Measurements from ENCODE around the gene CX3CL1. TPM values are rescaled to one million over a fixed set of nuclear protein-coding genes. Genes with fewer than 3 reads are reported as not detected.
"Not testable (repeated sequence)": the region's sequence is repeated elsewhere in the genome, so short reads cannot be mapped to it uniquely, and the experiment has no call there.

The CX3CL1 gene
- total RNA-seq, 1 donor = not detected

DNA sequence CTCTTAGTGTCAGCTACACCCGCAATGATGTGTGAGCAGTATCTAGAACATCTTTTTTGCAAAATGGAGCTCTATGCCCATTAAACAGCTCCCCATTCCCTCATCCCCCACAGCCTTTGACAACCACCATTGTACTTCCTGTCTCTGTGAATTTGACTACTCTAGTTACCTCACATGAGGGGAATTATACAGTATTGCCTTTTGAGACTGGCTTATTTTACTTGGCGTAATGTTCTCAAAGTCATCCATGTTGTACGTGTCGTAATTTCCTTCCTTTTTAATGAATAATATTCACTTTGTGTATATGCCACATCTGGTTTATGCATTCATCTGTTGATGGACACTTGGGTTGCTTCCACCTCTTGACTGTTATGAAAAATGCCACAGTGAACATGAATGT lies 36.9 kb upstream of the CX3CL1 start:
- TF ChIP-seq, protein P1, sequence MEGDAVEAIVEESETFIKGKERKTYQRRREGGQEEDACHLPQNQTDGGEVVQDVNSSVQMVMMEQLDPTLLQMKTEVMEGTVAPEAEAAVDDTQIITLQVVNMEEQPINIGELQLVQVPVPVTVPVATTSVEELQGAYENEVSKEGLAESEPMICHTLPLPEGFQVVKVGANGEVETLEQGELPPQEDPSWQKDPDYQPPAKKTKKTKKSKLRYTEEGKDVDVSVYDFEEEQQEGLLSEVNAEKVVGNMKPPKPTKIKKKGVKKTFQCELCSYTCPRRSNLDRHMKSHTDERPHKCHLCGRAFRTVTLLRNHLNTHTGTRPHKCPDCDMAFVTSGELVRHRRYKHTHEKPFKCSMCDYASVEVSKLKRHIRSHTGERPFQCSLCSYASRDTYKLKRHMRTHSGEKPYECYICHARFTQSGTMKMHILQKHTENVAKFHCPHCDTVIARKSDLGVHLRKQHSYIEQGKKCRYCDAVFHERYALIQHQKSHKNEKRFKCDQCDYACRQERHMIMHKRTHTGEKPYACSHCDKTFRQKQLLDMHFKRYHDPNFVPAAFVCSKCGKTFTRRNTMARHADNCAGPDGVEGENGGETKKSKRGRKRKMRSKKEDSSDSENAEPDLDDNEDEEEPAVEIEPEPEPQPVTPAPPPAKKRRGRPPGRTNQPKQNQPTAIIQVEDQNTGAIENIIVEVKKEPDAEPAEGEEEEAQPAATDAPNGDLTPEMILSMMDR (IDR thresholded peaks at IDR 0.05; ENCODE audit: insufficient read depth, low read depth, low read length) = no peak
- no peak for DNase-seq (ENCODE audit: low read depth)
- H3K4me3 ChIP-seq (ENCODE audit: low read depth, low read length) = no peak overlapping the region

DNA sequence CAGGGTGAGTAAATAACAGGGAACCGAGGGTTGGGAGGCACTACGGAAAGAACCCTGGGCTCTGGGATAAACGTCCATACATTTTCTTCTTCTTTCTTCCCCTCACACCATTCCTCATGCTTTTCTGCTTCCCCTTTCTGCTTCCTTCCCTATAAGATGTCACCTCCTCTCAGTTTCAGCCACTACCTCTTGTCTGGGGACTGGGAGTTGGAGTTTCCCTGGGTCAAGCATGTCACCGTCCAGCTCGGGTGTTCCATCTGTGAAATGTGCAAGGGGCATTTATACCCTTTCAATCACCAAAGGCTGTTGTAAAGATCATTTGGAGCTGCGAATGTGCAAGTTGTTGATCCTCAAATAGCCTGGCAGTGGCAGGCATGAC lies 31.2 kb upstream of the CX3CL1 start:
- no peak overlapping the region for H3K4me3 ChIP-seq (ENCODE audit: low read depth, low read length)
- no peak for DNase-seq (ENCODE audit: low read depth)
- TF ChIP-seq, protein P1 (IDR thresholded peaks at IDR 0.05; ENCODE audit: insufficient read depth, low read depth, low read length) = no peak

DNA sequence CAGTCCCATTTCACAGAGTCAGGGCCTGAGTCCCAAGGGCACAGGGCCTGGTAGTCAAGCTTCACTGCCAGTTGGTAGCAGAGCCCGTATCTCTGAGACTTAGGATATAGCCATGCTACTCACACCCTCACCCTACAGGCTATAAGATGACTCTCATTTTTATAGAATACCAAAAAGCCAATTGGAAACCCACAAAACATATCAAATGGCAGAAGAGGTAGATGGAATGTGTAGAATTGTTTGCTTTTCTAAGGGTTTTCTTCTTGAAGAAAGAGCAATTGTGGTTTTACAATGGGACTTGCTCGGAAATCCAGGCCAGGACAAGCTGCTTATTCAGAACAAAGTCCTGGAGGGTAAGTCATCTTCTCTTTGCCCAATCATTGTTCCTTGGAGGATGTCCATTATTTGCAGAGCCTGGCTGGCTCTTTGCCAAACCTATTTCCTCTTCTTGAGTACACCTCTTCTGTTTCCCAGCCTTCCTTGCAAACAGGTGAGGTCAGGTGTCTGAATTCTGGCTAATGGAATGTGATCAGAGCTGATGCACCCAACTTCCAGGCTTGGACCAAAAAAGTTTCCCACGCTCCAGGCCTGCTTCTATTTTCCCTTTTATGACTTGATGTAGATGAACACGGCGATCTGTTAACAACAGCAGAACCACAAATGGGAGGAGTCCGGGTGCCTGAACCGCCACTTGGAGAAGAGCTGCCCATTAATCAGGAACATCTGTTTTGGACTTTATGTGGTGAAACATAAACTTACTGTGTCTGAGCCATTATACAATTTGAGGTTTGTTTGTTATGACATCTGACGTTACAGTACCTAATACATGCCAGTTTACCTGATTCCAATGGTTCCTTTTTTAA lies 30.6 kb upstream of the CX3CL1 start:
- peak; percentile 95 for DNase-seq (ENCODE audit: low read depth)
- TF ChIP-seq, protein P1 (IDR thresholded peaks at IDR 0.05; ENCODE audit: insufficient read depth, low read depth, low read length) = no peak
- no peak overlapping the region for H3K4me3 ChIP-seq (ENCODE audit: low read depth, low read length)

DNA sequence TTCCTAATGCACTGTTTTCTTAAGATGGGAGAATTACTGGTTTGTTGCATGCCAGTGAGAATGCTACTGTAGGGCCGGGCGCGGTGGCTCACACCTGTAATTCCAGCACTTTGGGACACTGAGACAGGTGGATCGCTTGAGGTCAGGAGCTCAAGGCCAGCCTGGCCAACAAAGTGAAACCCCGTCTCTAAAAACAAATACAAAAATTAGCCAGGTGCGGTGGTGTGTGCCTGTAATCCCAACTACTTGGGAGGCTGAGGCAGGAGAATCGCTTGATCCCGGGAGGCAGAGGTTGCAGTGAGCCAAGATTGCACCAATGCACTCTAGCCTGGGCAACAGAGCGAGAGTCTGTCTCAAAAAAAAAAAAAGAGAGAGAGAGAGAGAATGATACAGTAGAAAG lies 29.7 kb upstream of the CX3CL1 start:
- not testable (repeated sequence) for DNase-seq (ENCODE audit: low read depth); H3K4me3 ChIP-seq (ENCODE audit: low read depth, low read length)

DNA sequence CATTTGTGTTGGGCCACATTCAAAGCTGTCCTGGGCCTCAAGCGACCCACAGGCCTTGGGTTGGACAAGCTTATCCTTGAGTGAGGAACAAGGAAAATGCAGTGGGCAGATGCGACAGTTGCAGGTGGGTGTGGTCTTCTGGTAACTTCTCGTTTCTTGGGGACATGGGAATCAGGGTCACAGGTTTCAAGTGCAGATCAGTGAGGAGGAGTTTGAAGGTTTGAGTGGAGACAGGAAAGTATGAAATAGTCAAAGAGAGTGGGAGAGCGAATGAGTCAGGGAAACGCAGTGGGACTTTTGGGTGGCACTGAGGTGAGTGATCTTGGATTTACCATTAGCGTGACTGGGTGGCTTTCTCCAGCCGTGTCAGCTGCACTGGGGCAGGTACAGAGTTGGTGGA lies 29.1 kb upstream of the CX3CL1 start:
- no peak for DNase-seq (ENCODE audit: low read depth)
- TF ChIP-seq, protein P1 (IDR thresholded peaks at IDR 0.05; ENCODE audit: insufficient read depth, low read depth, low read length) = no peak
- no peak overlapping the region for H3K4me3 ChIP-seq (ENCODE audit: low read depth, low read length)

DNA sequence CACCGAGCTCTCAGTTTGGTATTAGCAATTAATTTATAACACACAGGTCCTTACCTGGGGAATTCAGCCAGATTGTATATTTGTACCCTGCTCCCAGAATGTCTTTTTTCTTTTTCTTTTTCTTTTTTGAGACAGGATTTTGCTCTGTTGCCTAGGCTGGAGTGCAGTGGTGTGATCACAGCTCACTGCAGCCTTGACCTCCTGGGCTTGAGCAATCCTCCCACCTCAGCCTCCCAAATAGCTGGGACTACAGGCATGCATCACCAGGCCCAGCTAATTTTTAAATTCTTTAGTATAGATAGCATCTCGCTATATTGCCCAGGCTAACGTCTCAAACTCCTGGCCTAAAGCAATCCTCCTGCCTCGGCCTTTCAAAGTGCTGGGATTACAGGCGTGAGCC lies 28.2 kb upstream of the CX3CL1 start:
- not testable (repeated sequence) for H3K4me3 ChIP-seq (ENCODE audit: low read depth, low read length); DNase-seq (ENCODE audit: low read depth)

DNA sequence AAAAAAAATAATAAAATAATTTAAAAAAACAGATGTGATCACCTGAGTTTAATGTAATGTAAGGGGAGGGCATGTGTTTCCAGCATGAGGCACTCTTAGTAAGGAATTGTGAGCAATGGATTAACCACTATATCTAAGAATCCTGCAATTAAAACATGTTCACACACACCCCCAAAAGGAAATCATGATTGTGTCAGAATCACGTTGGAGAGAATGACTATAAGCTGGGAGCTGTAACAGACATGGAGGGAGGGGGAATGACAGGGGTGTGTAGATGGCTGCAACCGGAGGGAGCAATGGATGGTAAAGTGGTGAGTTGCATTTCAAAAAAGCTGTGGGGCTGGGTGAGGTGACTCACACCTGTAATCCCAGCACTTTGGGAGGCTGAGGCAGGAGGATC lies 27.3 kb upstream of the CX3CL1 start:
- TF ChIP-seq, protein P1 (IDR thresholded peaks at IDR 0.05; ENCODE audit: insufficient read depth, low read depth, low read length) = no peak

DNA sequence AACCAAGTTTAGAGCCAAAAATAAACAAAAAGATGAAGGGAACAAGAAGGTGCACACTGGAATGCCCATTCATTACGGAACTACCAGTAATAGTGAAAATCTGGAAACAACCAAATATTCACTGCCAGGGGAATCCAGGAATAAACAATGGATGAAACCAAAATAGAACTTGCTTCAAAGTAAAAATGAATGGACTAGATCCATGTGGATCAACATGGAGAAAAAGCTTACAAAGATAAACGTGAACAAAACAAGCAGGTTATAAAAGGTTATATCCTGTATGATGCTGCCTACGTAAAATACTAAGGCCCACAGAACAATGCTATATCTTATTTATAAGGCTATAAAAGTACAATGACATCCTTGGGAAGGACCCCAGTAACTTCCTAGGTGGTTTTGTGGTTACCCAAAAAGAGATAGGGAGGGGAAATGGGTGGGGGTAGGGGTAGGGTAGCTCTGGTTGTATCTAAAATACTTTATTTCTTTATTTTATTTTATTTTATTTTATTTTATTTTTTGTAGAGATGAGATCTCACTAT lies 26.6 kb upstream of the CX3CL1 start:
- TF ChIP-seq, protein P1 (IDR thresholded peaks at IDR 0.05; ENCODE audit: insufficient read depth, low read depth, low read length) = no peak
- no peak for DNase-seq (ENCODE audit: low read depth)
- H3K4me3 ChIP-seq (ENCODE audit: low read depth, low read length) = no peak overlapping the region

More for the DNA sequence above, 27.3 kb upstream of the CX3CL1 start:
- no peak overlapping the region for H3K4me3 ChIP-seq (ENCODE audit: low read depth, low read length)
- DNase-seq (ENCODE audit: low read depth) = no peak

Measured in fibroblast of villous mesenchyme (primary cell).